HCT116 (cell line): Measurements from ENCODE around the gene ALDH4A1. TPM values are rescaled to one million over a fixed set of nuclear protein-coding genes. Genes with fewer than 3 reads are reported as not detected.

ENCODE experiments used
- ATAC-seq: fragments of 200-7000 bp; cut with Tn5 transposase; 2 replicates; pipeline ENCODE4 v1.9.1; 2020; ENCODE audit warnings: mild to moderate bottlenecking, moderate library complexity
- BruUV-seq: library from RNA; stranded (reverse); fragments of 400-500 nt; replicated peaks from 2 replicates; lab custom pipeline; 2021; lab: Mats Ljungman, UMichigan
- CTCF ChIA-PET: fragments of 300-600 bp; sonication (Branson Sonifier 250); formaldehyde crosslinking; loops from one replicate; lab custom pipeline; 2021; ENCODE audit warnings: antibody characterized with exemption; lab: Charles Lee
- POLR2A ChIA-PET: fragments of 300-600, 350-600 bp; sonication (Branson Sonifier 250); formaldehyde crosslinking; loops from one replicate; lab custom pipeline; 2021; ENCODE audit warnings: antibody characterized with exemption; lab: Charles Lee
- RAD21 ChIA-PET, 2 experiments: fragments of 300-600 bp; sonication (Branson Sonifier 250); formaldehyde crosslinking; loops; one replicate each; lab custom pipeline; 2023; ENCODE audit warnings: low total read pairs in 2 of 2; ENCODE audit not compliant: uncharacterized antibody in 2 of 2, unreplicated experiment in 2 of 2, low non-redundant PET in 1 of 2; lab: Charles Lee
- DNase-seq: peaks from one replicate; pipeline ENCODE4 v3.0.0-alpha.2; 2010; ENCODE audit warnings: low read depth, low spot score
- H2AFZ ChIP-seq: fragments of 200-600 bp; shearing (Covaris generic), sonication (generic); 2 replicates; pipeline ENCODE4 v1.6.1; 2017; ENCODE audit warnings: low read depth, mixed run types, mixed read lengths, antibody characterized with exemption, low read length; ENCODE audit not compliant: poor library complexity, severe bottlenecking
- H3K27ac ChIP-seq: 2 replicates; pipeline ENCODE4 v1.5.1; 2012; ENCODE audit warnings: low read depth, low read length
- H3K27me3 ChIP-seq: fragments of 200-600 bp; sonication (generic); 2 replicates; pipeline ENCODE4 v1.6.1; 2016; ENCODE audit warnings: mixed run types, low read length, mixed read lengths; ENCODE audit not compliant: insufficient read depth
- H3K36me3 ChIP-seq, 2 experiments: fragments of 200-500 bp in 1 of 2; fragments of 200-600 bp in 1 of 2; sonication (Bioruptor generic) in 1 of 2; sonication (generic) in 1 of 2; 2 replicates each; pipeline versions ENCODE4 v1.5.1 to v1.6.1; 2014 to 2016; ENCODE audit warnings: low read length in 2 of 2, inconsistent platforms in 1 of 2, mixed read lengths in 1 of 2, mixed run types in 1 of 2; ENCODE audit not compliant: insufficient read depth in 2 of 2, control insufficient read depth in 1 of 2
- H3K4me1 ChIP-seq, 2 experiments: fragments of 200-600 bp in 1 of 2; sonication (generic) in 1 of 2; 2 replicates each; pipeline versions ENCODE4 v1.5.1 to v1.6.1; 2012 to 2017; ENCODE audit warnings: low read length in 2 of 2, inconsistent platforms in 1 of 2, mild to moderate bottlenecking in 1 of 2, mixed read lengths in 1 of 2, mixed run types in 1 of 2, moderate library complexity in 1 of 2; ENCODE audit not compliant: insufficient read depth in 2 of 2, control insufficient read depth in 1 of 2
- H3K4me2 ChIP-seq: fragments of 200-600 bp; sonication (generic); 2 replicates; pipeline ENCODE4 v1.6.1; 2017; ENCODE audit warnings: mixed run types, low read length, mixed read lengths
- H3K4me3 ChIP-seq, 2 experiments: fragments of 200-600 bp in 1 of 2; sonication (generic) in 1 of 2; replicated peaks in 1 of 2; 2 replicates each; pipeline ENCODE4 v1.5.1; 2011 to 2016; ENCODE audit warnings: low read length in 2 of 2, control low read depth in 1 of 2, low read depth in 1 of 2, mild to moderate bottlenecking in 1 of 2, mixed read lengths in 1 of 2, mixed run types in 1 of 2
- H3K79me2 ChIP-seq: fragments of 200-600 bp; sonication (generic); 2 replicates; pipeline ENCODE4 v1.6.1; 2017; ENCODE audit warnings: mild to moderate bottlenecking, mixed run types, low read length, moderate library complexity, mixed read lengths; ENCODE audit not compliant: insufficient read depth
- H3K9ac ChIP-seq: fragments of 200-600 bp; sonication (generic); 2 replicates; pipeline ENCODE4 v1.6.1; 2016; ENCODE audit warnings: low read length, mixed read lengths
- H3K9me2 ChIP-seq: fragments of 200-600 bp; sonication (generic), shearing (Covaris generic); 2 replicates; pipeline ENCODE4 v1.6.1; 2017; ENCODE audit warnings: mixed run types, mild to moderate bottlenecking, moderate library complexity; ENCODE audit not compliant: insufficient read depth
- H3K9me3 ChIP-seq, 2 experiments: fragments of 200-500 bp in 1 of 2; fragments of 200-600 bp in 1 of 2; sonication (Bioruptor generic) in 1 of 2; sonication (generic) in 1 of 2; 2 replicates each; pipeline ENCODE4 v1.6.1; 2014 to 2017; ENCODE audit warnings: low read length in 2 of 2, mixed read lengths in 2 of 2, inconsistent platforms in 1 of 2, low read depth in 1 of 2, mild to moderate bottlenecking in 1 of 2, mixed run types in 1 of 2, moderate library complexity in 1 of 2; ENCODE audit not compliant: control insufficient read depth in 1 of 2, insufficient read depth in 1 of 2
- H4K20me1 ChIP-seq: fragments of 200-600 bp; sonication (generic), shearing (Covaris generic); 2 replicates; pipeline ENCODE4 v1.6.1; 2017; ENCODE audit warnings: mixed run types, mild to moderate bottlenecking, moderate library complexity; ENCODE audit not compliant: insufficient read depth
- CEBPB ChIP-seq: IDR thresholded peaks from 2 replicates; pipeline ENCODE4 v1.6.1; 2012; ENCODE audit warnings: low read depth
- EGR1 ChIP-seq: IDR thresholded peaks from 2 replicates; pipeline ENCODE4 v1.6.1; 2012; ENCODE audit warnings: low read depth
- FOSL1 ChIP-seq: IDR thresholded peaks from 2 replicates; pipeline ENCODE4 v1.6.1; 2012; ENCODE audit warnings: low read depth
- POLR2A ChIP-seq: IDR thresholded peaks from 2 replicates; pipeline ENCODE4 v1.7.0; 2011; ENCODE audit warnings: borderline replicate concordance; ENCODE audit not compliant: insufficient read depth, insufficient read length; ENCODE audit errors: extremely low read depth
- RAD21 ChIP-seq: IDR thresholded peaks from 2 replicates; pipeline ENCODE4 v1.6.1; 2012; ENCODE audit warnings: low read depth, mild to moderate bottlenecking
- SIN3A ChIP-seq: IDR thresholded peaks from 2 replicates; pipeline ENCODE4 v1.6.1; 2012; ENCODE audit warnings: low read depth
- TCF7L2 ChIP-seq: IDR thresholded peaks from 2 replicates; pipeline ENCODE4 v1.7.0; 2011; ENCODE audit warnings: borderline replicate concordance, inconsistent platforms; ENCODE audit not compliant: insufficient read depth, insufficient read length; ENCODE audit errors: extremely low read depth
- YY1 ChIP-seq: IDR thresholded peaks from 2 replicates; pipeline ENCODE4 v1.6.1; 2011; ENCODE audit warnings: low read length, low read depth, moderate library complexity, mild to moderate bottlenecking; ENCODE audit not compliant: insufficient replicate concordance; ENCODE audit errors: extremely low read depth
- ZFX ChIP-seq: fragments of 450-650 bp; IDR thresholded peaks from 2 replicates; pipeline ENCODE4 v1.6.1; 2017
- ZNF274 ChIP-seq: fragments of 200-500 bp; sonication (Bioruptor generic); IDR thresholded peaks from 2 replicates; pipeline ENCODE4 v1.6.1; 2014; ENCODE audit warnings: mild to moderate bottlenecking, low read depth, low read length, inconsistent platforms
- intact Hi-C: fragments of 100-400 bp; cut with micrococcal nuclease; formaldehyde crosslinking; loops from 2 replicates; pipeline ENCODE4 v1.10.0; 2022
- total RNA-seq: library from RNA; stranded (reverse); gene quantifications from one replicate; pipeline ENCODE4 v1.2.1, GENCODE V29; 2021; ENCODE audit not compliant: unreplicated experiment
- TF ChIP-seq, protein P1 (sequence below): IDR thresholded peaks from 2 replicates; pipeline ENCODE4 v1.6.1; 2011; ENCODE audit warnings: mild to moderate bottlenecking, low read length, moderate library complexity; ENCODE audit not compliant: insufficient replicate concordance; ENCODE audit errors: extremely low read depth
- TF ChIP-seq, protein P2 (sequence below), 3 experiments: fragments of 200-600 bp in 1 of 3; sonication (generic) in 1 of 3; IDR thresholded peaks in 2 of 3; conservative IDR thresholded peaks in 1 of 3; 2 replicates each; pipeline ENCODE4 v1.5.1; 2012 to 2017; ENCODE audit warnings: low read depth in 2 of 3, low read length in 2 of 3, antibody characterized with exemption in 1 of 3, borderline replicate concordance in 1 of 3, control low read depth in 1 of 3, mild to moderate bottlenecking in 1 of 3, mixed read lengths in 1 of 3, mixed run types in 1 of 3, moderate library complexity in 1 of 3; ENCODE audit not compliant: insufficient read depth in 1 of 3
- TF ChIP-seq, protein P3 (sequence below): IDR thresholded peaks from 2 replicates; pipeline ENCODE4 v1.6.1; 2012
- TF ChIP-seq, protein P4 (sequence below): IDR thresholded peaks from 2 replicates; pipeline ENCODE4 v1.6.1; 2012

ALDH4A1 gene
- total RNA-seq, 1 experiment from 2014 or later, result 12.6 TPM

DNA sequence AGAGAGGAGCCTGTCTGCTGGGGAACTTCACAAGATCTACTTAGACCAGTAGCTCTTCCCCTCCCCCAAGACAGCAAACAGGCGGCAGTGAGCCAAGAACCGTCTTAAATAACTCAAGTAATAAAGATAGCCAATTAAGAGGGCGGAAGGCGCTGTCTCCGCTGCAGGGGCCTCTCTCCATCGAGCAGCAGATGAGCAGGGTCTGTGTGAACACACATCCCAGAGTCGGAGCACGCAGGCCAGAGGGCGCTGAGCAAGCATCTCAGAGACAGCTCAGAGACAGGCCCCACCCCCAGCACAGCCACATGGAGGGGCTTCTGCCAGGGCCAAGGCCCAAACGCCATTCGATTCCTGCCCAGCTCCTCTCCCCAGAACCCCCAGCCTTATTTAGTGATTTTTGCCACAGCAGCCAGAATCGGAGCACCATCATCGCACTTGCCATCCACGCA, 43.1 kb upstream of the ALDH4A1 start (continued):
- TF ChIP-seq, protein P1, sequence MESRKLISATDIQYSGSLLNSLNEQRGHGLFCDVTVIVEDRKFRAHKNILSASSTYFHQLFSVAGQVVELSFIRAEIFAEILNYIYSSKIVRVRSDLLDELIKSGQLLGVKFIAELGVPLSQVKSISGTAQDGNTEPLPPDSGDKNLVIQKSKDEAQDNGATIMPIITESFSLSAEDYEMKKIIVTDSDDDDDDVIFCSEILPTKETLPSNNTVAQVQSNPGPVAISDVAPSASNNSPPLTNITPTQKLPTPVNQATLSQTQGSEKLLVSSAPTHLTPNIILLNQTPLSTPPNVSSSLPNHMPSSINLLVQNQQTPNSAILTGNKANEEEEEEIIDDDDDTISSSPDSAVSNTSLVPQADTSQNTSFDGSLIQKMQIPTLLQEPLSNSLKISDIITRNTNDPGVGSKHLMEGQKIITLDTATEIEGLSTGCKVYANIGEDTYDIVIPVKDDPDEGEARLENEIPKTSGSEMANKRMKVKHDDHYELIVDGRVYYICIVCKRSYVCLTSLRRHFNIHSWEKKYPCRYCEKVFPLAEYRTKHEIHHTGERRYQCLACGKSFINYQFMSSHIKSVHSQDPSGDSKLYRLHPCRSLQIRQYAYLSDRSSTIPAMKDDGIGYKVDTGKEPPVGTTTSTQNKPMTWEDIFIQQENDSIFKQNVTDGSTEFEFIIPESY, result no peak
- TF ChIP-seq TCF7L2 (no peak), CEBPB (no peak), RAD21 (no peak), FOSL1 (no peak)
- TF ChIP-seq, protein P2, sequence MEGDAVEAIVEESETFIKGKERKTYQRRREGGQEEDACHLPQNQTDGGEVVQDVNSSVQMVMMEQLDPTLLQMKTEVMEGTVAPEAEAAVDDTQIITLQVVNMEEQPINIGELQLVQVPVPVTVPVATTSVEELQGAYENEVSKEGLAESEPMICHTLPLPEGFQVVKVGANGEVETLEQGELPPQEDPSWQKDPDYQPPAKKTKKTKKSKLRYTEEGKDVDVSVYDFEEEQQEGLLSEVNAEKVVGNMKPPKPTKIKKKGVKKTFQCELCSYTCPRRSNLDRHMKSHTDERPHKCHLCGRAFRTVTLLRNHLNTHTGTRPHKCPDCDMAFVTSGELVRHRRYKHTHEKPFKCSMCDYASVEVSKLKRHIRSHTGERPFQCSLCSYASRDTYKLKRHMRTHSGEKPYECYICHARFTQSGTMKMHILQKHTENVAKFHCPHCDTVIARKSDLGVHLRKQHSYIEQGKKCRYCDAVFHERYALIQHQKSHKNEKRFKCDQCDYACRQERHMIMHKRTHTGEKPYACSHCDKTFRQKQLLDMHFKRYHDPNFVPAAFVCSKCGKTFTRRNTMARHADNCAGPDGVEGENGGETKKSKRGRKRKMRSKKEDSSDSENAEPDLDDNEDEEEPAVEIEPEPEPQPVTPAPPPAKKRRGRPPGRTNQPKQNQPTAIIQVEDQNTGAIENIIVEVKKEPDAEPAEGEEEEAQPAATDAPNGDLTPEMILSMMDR (IDR thresholded peaks at IDR 0.05 in 2 of 3, conservative IDR thresholded peaks at IDR 0.05 in 1 of 3; ENCODE audit: borderline replicate concordance in 1 of 3, insufficient read depth in 1 of 3, low read depth in 2 of 3, low read length in 2 of 3), result no peak
- TF ChIP-seq, protein P3, sequence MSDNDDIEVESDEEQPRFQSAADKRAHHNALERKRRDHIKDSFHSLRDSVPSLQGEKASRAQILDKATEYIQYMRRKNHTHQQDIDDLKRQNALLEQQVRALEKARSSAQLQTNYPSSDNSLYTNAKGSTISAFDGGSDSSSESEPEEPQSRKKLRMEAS, result no peak

DNA sequence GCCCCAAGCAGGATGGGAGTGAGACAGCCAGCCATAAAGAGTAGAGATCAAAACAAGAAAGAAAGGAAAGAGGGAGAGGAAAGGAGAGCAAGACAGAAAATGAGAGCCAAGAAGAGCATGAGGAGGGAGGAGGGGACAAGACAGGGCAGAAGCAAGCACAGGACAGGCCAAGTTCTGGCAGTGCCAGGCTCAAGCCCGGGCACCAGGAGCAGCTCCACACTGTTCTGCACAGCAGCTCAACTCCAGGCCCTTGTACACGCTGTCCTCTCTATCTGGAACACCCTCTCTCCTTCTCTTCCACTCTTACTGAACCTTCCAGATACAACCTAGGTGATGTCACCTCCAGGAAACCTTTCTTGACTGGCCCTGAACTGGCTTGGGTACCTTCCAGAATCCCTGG, 42.5 kb upstream of the ALDH4A1 start:
- Histone ChIP-seq H3K27ac (no peak overlapping the region; the same call in 1 of the 2 replicates), H3K9ac (no peak overlapping the region), H3K79me2 (peaks cover 95% of the 10 kb centered on the region), H3K4me1 (peaks cover 23 to 53% of the 10 kb centered on the region in 2 experiments), H3K4me2 (no peak overlapping the region), H3K27me3 (no peaks in the 10 kb centered on the region), H3K4me3 (no peak overlapping the region), H3K9me2 (no peaks in the 10 kb centered on the region), H3K36me3 (no peaks in the 10 kb centered on the region; a peak in 1 of 4 replicates), H2AFZ (no peak overlapping the region), H4K20me1 (peaks cover 4% of the 10 kb centered on the region; the same call in 1 of the 2 replicates), H3K9me3 (no peaks in the 10 kb centered on the region)
- POLR2A ChIA-PET, result no interaction called here
- no peak for TF ChIP-seq FOSL1
- no peak for TF ChIP-seq ZNF274
- no peak for TF ChIP-seq EGR1
- TF ChIP-seq, protein P3, result no peak
- no peak for TF ChIP-seq RAD21
- TF ChIP-seq, protein P1, result no peak
- no peak for TF ChIP-seq POLR2A
- no peak for TF ChIP-seq ZFX
- TF ChIP-seq SIN3A, result no peak
- TF ChIP-seq, protein P4, sequence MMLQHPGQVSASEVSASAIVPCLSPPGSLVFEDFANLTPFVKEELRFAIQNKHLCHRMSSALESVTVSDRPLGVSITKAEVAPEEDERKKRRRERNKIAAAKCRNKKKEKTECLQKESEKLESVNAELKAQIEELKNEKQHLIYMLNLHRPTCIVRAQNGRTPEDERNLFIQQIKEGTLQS, result no peak
- TF ChIP-seq YY1, result no peak
- ATAC-seq (no peak), DNase-seq (no peak)
- BruUV-seq, result no TSS peak
- intact Hi-C loops, result no loop called here
- RAD21 ChIA-PET, result no interaction called here
- CTCF ChIA-PET, result interaction anchor here (2.8 kb wide), 1 partner anchor 32 kb away, joined by 8 read pairs; no protein-coding TSS in a partner anchor
